ENCODE measurements around the gene EPHA2. TPM values are rescaled to one million over a fixed set of nuclear protein-coding genes. Genes with fewer than 3 reads are reported as not detected.

The EPHA2 gene
- total RNA-seq, 1 experiment from 2014 or later, result 130 TPM

DNA sequence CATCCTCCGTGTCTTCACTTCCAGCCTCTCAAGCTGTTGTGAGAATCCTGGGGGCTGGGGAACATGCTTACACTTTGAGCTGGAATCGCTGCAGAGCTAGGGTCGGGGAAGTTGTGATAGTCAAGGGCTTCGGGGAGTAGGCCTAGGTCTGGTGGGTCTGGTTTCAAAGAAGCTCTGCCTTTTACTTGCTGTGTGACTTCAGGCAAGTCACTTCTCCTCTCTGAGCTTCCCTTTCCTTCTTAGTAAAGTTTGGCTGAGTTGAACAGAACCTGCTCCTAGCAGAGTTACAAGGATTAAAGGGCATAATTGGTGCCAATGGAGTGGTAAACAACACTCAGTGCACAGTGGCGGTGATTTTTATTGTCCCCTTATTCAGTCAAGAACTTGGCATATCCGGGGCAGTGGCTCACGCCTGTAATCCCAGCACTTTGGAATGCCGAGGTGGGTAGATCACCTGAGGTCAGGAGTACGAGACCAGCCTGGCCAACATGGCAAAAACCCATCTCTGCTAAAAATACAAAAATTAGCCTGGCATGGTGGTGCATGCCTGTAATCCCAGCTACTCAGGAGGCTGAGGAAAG lies 30.9 kb upstream of the EPHA2 start:
- no TSS peak for BruUV-seq (replicated peaks)
- Mint-ChIP-seq H3K27me3 (ENCODE audit: unreplicated experiment) (peaks cover 8% of the 10 kb centered on the region), H3K4me3 (ENCODE audit: low read depth, unreplicated experiment) (no peak overlapping the region), H3K36me3 (ENCODE audit: insufficient read depth, unreplicated experiment) (peaks cover 5% of the 10 kb centered on the region), H3K9me3 (ENCODE audit: low read depth, unreplicated experiment) (no peaks in the 10 kb centered on the region), H3K4me1 (ENCODE audit: low read depth, unreplicated experiment) (peaks cover 31% of the 10 kb centered on the region), H3K27ac (ENCODE audit: unreplicated experiment) (no peak overlapping the region)
- TF ChIP-seq, protein P1, sequence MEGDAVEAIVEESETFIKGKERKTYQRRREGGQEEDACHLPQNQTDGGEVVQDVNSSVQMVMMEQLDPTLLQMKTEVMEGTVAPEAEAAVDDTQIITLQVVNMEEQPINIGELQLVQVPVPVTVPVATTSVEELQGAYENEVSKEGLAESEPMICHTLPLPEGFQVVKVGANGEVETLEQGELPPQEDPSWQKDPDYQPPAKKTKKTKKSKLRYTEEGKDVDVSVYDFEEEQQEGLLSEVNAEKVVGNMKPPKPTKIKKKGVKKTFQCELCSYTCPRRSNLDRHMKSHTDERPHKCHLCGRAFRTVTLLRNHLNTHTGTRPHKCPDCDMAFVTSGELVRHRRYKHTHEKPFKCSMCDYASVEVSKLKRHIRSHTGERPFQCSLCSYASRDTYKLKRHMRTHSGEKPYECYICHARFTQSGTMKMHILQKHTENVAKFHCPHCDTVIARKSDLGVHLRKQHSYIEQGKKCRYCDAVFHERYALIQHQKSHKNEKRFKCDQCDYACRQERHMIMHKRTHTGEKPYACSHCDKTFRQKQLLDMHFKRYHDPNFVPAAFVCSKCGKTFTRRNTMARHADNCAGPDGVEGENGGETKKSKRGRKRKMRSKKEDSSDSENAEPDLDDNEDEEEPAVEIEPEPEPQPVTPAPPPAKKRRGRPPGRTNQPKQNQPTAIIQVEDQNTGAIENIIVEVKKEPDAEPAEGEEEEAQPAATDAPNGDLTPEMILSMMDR (IDR thresholded peaks at IDR 0.05; ENCODE audit: unreplicated experiment), result no peak
- intact Hi-C loops (cut with micrococcal nuclease; ENCODE audit: unreplicated experiment), result loop anchor here (1.0 kb wide), 1 partner anchor 104 kb away; no protein-coding TSS in a partner anchor
- DNase-seq, result no peak
- CTCF ChIA-PET, result interaction anchor here (0.7 to 2.0 kb wide), 3 partner anchors 30 to 108 kb away, joined by 3 to 19 read pairs (median 4); no protein-coding TSS in a partner anchor

DNA sequence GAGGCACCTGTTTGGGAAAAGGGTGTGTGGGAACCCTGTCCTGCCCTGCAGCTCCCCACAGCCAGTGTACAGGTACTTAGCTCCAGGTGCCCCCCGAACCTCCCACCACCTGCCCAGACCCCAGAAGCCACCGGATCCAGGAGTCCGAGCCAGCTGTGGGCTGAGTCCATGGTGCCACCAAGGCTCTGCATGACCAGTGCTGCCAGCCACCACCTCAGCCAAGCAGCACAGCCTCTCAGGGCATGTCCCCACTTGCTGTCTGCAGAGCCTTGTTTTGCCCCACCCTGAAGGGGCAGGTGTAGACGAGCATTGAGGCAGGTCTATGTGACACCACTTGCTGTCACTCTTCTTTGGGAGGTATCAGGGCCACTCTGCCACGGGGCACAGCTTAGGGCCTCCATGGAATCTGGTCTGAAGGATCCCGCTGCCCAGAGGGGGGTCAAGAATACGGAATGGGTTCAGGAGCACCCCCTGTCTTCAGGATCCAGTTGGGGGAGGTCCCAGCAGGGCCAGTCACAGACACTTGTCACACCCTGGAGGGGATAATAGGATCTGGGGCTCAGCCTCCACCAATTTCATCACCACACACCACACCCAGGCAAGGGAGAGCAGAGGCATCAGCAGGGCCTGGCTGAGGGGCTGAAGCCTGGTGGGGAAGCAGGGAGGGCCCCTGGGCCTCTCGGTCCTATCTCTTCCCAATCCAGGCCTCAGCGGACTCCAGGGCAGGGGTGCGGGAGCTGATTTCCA lies 28.9 kb upstream of the EPHA2 start:
- intact Hi-C loops (cut with micrococcal nuclease; ENCODE audit: unreplicated experiment), result no loop called here
- DNase-seq, result no peak
- Mint-ChIP-seq H3K9me3 (ENCODE audit: low read depth, unreplicated experiment) (no peaks in the 10 kb centered on the region), H3K27ac (ENCODE audit: unreplicated experiment) (no peak overlapping the region), H3K36me3 (ENCODE audit: insufficient read depth, unreplicated experiment) (peaks cover 8% of the 10 kb centered on the region), H3K4me3 (ENCODE audit: low read depth, unreplicated experiment) (no peak overlapping the region), H3K27me3 (ENCODE audit: unreplicated experiment) (no peaks in the 10 kb centered on the region), H3K4me1 (ENCODE audit: low read depth, unreplicated experiment) (peaks cover 31% of the 10 kb centered on the region)
- CTCF ChIA-PET, result interaction anchor here (0.7 kb wide), 1 partner anchor 70 kb away, joined by 3 read pairs; no protein-coding TSS in a partner anchor
- BruUV-seq (replicated peaks), result no TSS peak
- TF ChIP-seq, protein P1 (IDR thresholded peaks at IDR 0.05; ENCODE audit: unreplicated experiment), result no peak

DNA sequence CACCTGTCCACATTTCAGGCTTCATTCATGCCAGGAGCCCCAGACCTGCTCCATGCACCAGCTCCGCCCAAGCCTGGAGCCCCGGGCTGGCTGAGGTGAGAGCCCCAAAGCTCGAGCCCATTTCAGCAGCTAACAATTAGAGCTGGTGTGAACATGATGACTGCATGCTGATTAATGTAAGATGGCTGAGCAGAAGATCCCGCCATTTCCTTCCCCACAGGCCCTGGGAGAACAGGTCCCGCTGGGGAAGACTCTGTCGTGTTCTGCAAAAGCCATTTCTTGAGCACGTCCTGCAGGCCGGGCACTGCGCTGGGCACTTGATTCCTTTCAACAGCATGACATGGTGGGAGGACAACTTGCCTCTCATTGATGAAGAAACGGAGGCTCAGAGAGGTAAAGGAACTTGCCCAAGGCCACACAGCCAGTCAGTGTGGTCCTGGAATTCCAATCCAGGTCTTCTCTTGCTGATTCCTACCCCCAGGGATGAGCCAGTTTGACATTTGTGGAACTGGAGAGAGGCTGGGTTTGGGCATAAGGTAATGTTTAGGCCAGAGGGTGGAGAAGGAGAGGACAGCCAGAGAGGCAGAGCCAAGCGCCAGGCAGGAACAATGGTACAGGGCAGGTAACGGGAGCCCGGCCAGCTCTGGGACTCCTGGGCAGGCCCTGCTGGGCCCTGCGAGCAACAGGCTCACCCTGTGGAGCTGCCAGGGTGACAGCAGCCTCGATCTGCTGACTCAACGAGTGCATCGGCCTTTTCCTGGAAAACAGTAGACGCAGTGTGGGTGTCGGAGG lies 28.1 kb upstream of the EPHA2 start:
- CTCF ChIA-PET, result no interaction called here
- intact Hi-C loops (cut with micrococcal nuclease; ENCODE audit: unreplicated experiment), result loop anchor here (2.0 kb wide), 1 partner anchor 39 kb away; no protein-coding TSS in a partner anchor
- no peak for DNase-seq
- Mint-ChIP-seq H3K4me1 (ENCODE audit: low read depth, unreplicated experiment) (peaks cover 29% of the 10 kb centered on the region), H3K27ac (ENCODE audit: unreplicated experiment) (peak overlapping the region; percentile 33), H3K4me3 (ENCODE audit: low read depth, unreplicated experiment) (no peak overlapping the region), H3K27me3 (ENCODE audit: unreplicated experiment) (no peaks in the 10 kb centered on the region), H3K36me3 (ENCODE audit: insufficient read depth, unreplicated experiment) (peaks cover 10% of the 10 kb centered on the region), H3K9me3 (ENCODE audit: low read depth, unreplicated experiment) (no peaks in the 10 kb centered on the region)
- BruUV-seq (replicated peaks), result no TSS peak
- TF ChIP-seq, protein P1 (IDR thresholded peaks at IDR 0.05; ENCODE audit: unreplicated experiment), result no peak

DNA sequence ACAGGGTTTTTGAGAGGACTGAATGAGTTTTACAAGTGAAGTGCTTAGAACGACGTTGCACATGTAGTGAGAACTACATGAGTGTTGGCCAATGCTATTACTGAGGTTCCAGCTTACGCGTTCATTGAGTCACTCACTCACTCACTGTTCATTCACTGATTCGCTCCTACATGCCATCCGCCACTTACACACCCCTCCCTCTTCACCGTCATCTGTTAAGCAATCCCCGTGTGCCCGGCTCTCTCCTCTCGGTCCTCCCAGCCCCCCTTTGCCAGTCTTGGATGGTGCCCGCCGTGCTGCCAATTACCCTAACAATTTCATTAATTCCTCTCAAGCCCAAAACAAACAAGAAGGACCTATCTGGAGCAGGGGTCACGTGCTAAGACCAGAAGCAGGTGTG lies 27.3 kb upstream of the EPHA2 start:
- intact Hi-C loops (cut with micrococcal nuclease; ENCODE audit: unreplicated experiment), result loop anchor here (2.0 kb wide), 1 partner anchor 38 kb away; no protein-coding TSS in a partner anchor
- CTCF ChIA-PET, result no interaction called here

More for the DNA sequence above, 27.3 kb upstream of the EPHA2 start:
- no peak for DNase-seq
- H3K4me3 Mint-ChIP-seq (ENCODE audit: low read depth, unreplicated experiment), result no peak overlapping the region
- no peaks in the 10 kb centered on the region for H3K9me3 Mint-ChIP-seq (ENCODE audit: low read depth, unreplicated experiment)
- H3K4me1 Mint-ChIP-seq (ENCODE audit: low read depth, unreplicated experiment), result peaks cover 31% of the 10 kb centered on the region
- H3K27me3 Mint-ChIP-seq (ENCODE audit: unreplicated experiment), result no peaks in the 10 kb centered on the region
- TF ChIP-seq, protein P1 (IDR thresholded peaks at IDR 0.05; ENCODE audit: unreplicated experiment), result no peak
- H3K27ac Mint-ChIP-seq (ENCODE audit: unreplicated experiment), result peak overlapping the region; percentile 33
- peaks cover 18% of the 10 kb centered on the region for H3K36me3 Mint-ChIP-seq (ENCODE audit: insufficient read depth, unreplicated experiment)
- BruUV-seq (replicated peaks), result no TSS peak
